ENCODE data around the gene GMCL2. TPM values are rescaled to one million over a fixed set of nuclear protein-coding genes. Genes with fewer than 3 reads are reported as not detected.

Gene GMCL2
- polyA plus RNA-seq, 1 donor from 2014 or later, result not detected

DNA sequence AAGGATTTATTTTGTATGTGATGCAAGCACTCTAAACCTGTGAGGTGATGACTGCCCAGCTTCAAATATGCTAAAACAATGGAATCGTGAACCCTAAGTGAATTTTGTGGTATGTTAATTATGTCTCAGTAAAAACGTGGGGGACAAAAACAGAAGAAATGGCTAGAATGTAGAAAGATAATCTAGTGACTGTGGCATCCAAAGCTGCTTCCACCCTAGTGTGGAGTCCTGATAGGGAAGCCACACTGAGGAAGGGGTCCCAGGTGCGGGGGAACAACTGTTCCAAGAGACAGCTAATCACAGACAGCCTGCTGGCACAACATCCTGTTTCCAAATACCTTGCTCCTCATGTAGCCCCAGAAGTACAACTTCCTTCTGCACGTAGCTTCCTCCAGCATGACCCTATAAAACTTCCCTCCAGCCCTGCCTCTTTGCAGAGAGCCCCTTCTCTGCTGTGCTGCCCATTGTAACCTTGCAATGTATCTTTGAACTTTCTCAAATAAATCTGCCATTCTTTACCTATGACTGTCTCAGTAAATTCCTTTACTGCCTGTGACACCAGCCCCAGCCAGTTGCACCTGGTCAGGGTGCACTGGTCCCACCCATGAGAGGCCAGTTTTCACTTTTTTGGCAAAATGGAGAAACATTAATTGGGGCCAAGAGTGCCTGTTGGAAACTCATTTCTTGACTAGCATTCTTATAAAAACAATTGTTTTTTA, 4.9 kb downstream of the GMCL2 start:
- H3K4me2 ChIP-seq (ENCODE audit: low read length), result no peak overlapping the region
- H3K36me3 ChIP-seq (ENCODE audit: insufficient read depth, low read length), result no peaks in the 10 kb centered on the region
- no peak overlapping the region for H3K27ac ChIP-seq (ENCODE audit: low read length)
- TF ChIP-seq POLR2AphosphoS5 (IDR thresholded peaks at IDR 0.05), result no peak
- no peak for TF ChIP-seq RAD21 (conservative IDR thresholded peaks at IDR 0.05)
- TF ChIP-seq TAF1 (IDR thresholded peaks at IDR 0.05; ENCODE audit: low read depth), result no peak
- no peak for TF ChIP-seq MXI1 (conservative IDR thresholded peaks at IDR 0.05; ENCODE audit: poor library complexity, severe bottlenecking)
- TF ChIP-seq SMC3 (conservative IDR thresholded peaks at IDR 0.05; ENCODE audit: poor library complexity), result no peak
- TF ChIP-seq, protein P1, sequence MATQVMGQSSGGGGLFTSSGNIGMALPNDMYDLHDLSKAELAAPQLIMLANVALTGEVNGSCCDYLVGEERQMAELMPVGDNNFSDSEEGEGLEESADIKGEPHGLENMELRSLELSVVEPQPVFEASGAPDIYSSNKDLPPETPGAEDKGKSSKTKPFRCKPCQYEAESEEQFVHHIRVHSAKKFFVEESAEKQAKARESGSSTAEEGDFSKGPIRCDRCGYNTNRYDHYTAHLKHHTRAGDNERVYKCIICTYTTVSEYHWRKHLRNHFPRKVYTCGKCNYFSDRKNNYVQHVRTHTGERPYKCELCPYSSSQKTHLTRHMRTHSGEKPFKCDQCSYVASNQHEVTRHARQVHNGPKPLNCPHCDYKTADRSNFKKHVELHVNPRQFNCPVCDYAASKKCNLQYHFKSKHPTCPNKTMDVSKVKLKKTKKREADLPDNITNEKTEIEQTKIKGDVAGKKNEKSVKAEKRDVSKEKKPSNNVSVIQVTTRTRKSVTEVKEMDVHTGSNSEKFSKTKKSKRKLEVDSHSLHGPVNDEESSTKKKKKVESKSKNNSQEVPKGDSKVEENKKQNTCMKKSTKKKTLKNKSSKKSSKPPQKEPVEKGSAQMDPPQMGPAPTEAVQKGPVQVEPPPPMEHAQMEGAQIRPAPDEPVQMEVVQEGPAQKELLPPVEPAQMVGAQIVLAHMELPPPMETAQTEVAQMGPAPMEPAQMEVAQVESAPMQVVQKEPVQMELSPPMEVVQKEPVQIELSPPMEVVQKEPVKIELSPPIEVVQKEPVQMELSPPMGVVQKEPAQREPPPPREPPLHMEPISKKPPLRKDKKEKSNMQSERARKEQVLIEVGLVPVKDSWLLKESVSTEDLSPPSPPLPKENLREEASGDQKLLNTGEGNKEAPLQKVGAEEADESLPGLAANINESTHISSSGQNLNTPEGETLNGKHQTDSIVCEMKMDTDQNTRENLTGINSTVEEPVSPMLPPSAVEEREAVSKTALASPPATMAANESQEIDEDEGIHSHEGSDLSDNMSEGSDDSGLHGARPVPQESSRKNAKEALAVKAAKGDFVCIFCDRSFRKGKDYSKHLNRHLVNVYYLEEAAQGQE (IDR thresholded peaks at IDR 0.05; ENCODE audit: borderline replicate concordance), result no peak
- no peaks in the 10 kb centered on the region for H3K27me3 ChIP-seq (ENCODE audit: insufficient read depth, low read depth, low read length)
- H3K79me2 ChIP-seq (replicated peaks; ENCODE audit: insufficient read depth, low read length), result no peaks in the 10 kb centered on the region
- no peak overlapping the region for H2AFZ ChIP-seq (ENCODE audit: low read depth, low read length)
- no peak overlapping the region for H3K9ac ChIP-seq (ENCODE audit: low read length)
- no peaks in the 10 kb centered on the region for H3K9me3 ChIP-seq (ENCODE audit: low read length)
- H4K20me1 ChIP-seq (ENCODE audit: insufficient read depth), result no peaks in the 10 kb centered on the region
- H3F3A ChIP-seq (ENCODE audit: insufficient read depth, low read length, poor library complexity, severe bottlenecking), result no peaks in the 10 kb centered on the region
- no peaks in the 10 kb centered on the region for H3K9me2 ChIP-seq (ENCODE audit: insufficient read depth, low read length)
- no peak overlapping the region for H3K4me3 ChIP-seq (ENCODE audit: low read length)

DNA sequence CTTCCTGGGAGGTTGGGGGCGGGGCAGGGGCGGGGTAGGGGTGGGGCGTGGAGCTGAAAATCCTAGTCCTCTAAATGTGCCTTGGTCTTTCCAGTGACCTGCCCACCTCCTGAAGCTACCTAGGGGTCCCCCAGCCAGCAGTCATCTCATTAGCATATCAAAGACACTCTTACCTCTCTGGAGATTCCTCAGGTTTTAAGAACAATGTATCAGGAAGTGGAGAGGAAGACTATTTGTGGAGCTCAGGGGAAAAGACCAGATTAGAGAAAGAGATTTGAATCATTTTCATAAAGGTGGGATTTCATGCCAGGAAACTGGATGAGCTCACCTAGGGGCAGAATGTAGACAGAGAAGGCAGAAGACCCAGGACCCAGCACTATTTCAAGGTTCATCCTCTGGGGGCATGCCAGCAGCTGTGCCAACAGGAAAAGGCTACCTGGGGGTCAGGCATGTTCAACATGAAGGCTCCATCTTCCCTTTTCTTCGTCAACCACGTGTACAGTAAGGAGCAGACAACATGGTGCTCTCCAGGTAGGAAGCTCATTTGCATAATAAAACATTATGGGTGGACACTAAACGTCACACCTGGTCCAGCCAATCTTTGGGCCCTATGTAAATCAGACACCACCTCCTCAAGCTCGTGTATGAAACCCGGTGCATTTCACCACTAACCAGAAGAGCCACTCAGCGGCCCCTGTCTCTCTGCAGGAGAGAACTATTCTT, 6.9 kb downstream of the GMCL2 start:
- Histone ChIP-seq H3K9me2 (ENCODE audit: insufficient read depth, low read length) (no peaks in the 10 kb centered on the region), H3K79me2 (replicated peaks; ENCODE audit: insufficient read depth, low read length) (no peaks in the 10 kb centered on the region), H3K4me2 (ENCODE audit: low read length) (no peak overlapping the region), H4K20me1 (ENCODE audit: insufficient read depth) (no peaks in the 10 kb centered on the region), H3K36me3 (ENCODE audit: insufficient read depth, low read length) (no peaks in the 10 kb centered on the region), H3K4me3 (ENCODE audit: low read length) (no peak overlapping the region), H3K9me3 (ENCODE audit: low read length) (no peaks in the 10 kb centered on the region), H3K9ac (ENCODE audit: low read length) (no peak overlapping the region), H3K27ac (ENCODE audit: low read length) (no peak overlapping the region), H2AFZ (ENCODE audit: low read depth, low read length) (no peak overlapping the region), H3F3A (ENCODE audit: insufficient read depth, low read length, poor library complexity, severe bottlenecking) (no peaks in the 10 kb centered on the region), H3K27me3 (ENCODE audit: insufficient read depth, low read depth, low read length) (no peaks in the 10 kb centered on the region)
- TF ChIP-seq, protein P1 (IDR thresholded peaks at IDR 0.05; ENCODE audit: borderline replicate concordance), result no peak
- no peak for TF ChIP-seq EP300 (conservative IDR thresholded peaks at IDR 0.05; ENCODE audit: poor library complexity, severe bottlenecking)
- no peak for TF ChIP-seq SMC3 (conservative IDR thresholded peaks at IDR 0.05; ENCODE audit: poor library complexity)
- no peak for TF ChIP-seq CTCF (IDR thresholded peaks at IDR 0.05; ENCODE audit: poor library complexity, severe bottlenecking)
- TF ChIP-seq RAD21 (conservative IDR thresholded peaks at IDR 0.05), result no peak
- no peak for TF ChIP-seq POLR2AphosphoS5 (IDR thresholded peaks at IDR 0.05)
- no peak for TF ChIP-seq TAF1 (IDR thresholded peaks at IDR 0.05; ENCODE audit: low read depth)
- TF ChIP-seq MXI1 (conservative IDR thresholded peaks at IDR 0.05; ENCODE audit: poor library complexity, severe bottlenecking), result no peak
- TF ChIP-seq EZH2 (IDR thresholded peaks at IDR 0.05; ENCODE audit: borderline replicate concordance, insufficient read depth, low read length, poor library complexity, severe bottlenecking), result no peak
